Measurements from ENCODE around the gene NPL. TPM values are rescaled to one million over a fixed set of nuclear protein-coding genes. Genes with fewer than 3 reads are reported as not detected.
A peak's percentile ranks its signal among the peaks of the same experiment; 100 is the strongest.

Gene NPL
- total and polyA plus RNA-seq, 9 of the 15 experiments (the other 6 are each of a cell fraction or from before 2014, with no cell fraction given): 9.9 to 22.3 (median 14.2) TPM

DNA sequence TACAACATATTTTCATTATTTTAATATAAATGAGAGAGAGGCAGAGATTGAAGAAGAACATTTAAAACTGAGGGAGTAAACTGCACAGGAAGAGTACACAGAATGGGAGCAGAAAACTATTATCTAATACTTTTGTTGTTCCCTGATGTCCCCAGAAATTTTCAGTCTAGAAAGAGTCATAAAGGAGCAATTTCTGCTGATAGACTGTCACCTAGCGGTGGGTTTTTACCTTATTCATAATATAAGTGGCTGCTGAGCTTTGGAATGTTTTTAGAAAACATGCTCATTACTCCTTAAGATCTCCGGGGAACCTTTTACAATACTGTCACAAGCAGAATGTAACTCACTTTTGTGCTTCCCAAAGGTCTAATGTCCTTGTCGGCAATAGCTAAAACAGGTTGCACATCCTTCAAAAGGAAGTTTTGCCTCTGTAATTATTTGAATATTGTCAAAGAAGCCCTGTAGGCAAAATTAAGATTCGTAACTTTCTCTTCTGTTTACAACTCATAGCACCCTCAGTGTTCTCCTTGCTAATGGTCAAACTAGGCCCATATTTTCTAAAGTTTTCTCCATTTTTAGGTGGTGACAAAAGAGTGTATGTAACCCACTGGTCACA, 4.9 kb upstream of the NPL start (continued):
- TF ChIP-seq CEBPZ (IDR thresholded peaks at IDR 0.05; ENCODE audit: borderline replicate concordance, low read depth, low read length) (no peak), ARID2 (IDR thresholded peaks at IDR 0.05) (peak; percentile 33; the same call in 1 of the 2 replicates), NCOA6 (IDR thresholded peaks at IDR 0.05) (no peak), TCFL5 (CRISPR knock-in tag; conservative IDR thresholded peaks at IDR 0.05) (no peak), NCOA1 (IDR thresholded peaks at IDR 0.05; ENCODE audit: low read depth) (no peak), MCM2 (IDR thresholded peaks at IDR 0.05; ENCODE audit: low read depth) (no peak), ZNF764 (CRISPR knock-in tag; IDR thresholded peaks at IDR 0.05; ENCODE audit: low read depth) (no peak), CREB1 (IDR thresholded peaks at IDR 0.05) (no peak), CREB1 (CRISPR knock-in tag; IDR thresholded peaks at IDR 0.05) (no peak), ZNF780A (CRISPR knock-in tag; IDR thresholded peaks at IDR 0.05) (no peak), NFE2 (IDR thresholded peaks at IDR 0.05; ENCODE audit: low read depth) (0 out of 2 replicates have a peak, but pooled peaks have one; percentile 20), DDX20 (tag; IDR thresholded peaks at IDR 0.05; ENCODE audit: low read depth) (no peak), CTCF (IDR thresholded peaks at IDR 0.05 in 2 of 3, conservative IDR thresholded peaks at IDR 0.05 in 1 of 3; ENCODE audit: insufficient read depth in 2 of 3, low read depth in 1 of 3, low read length in 3 of 3) (peak; percentile 72 to 97 (median 73); a peak in 5 of 6 replicates), DACH1 (IDR thresholded peaks at IDR 0.05; ENCODE audit: partially characterized antibody) (no peak), MEF2D (tag; conservative IDR thresholded peaks at IDR 0.05; ENCODE audit: low read depth) (no peak), TBL1XR1 (IDR thresholded peaks at IDR 0.05; ENCODE audit: low read length in 2 of 2) (no peak), GATAD2B (IDR thresholded peaks at IDR 0.05; ENCODE audit: borderline replicate concordance) (0 out of 2 replicates have a peak, but pooled peaks have one; percentile 52), EP400 (IDR thresholded peaks at IDR 0.05) (no peak)
- TF ChIP-seq, protein P1, sequence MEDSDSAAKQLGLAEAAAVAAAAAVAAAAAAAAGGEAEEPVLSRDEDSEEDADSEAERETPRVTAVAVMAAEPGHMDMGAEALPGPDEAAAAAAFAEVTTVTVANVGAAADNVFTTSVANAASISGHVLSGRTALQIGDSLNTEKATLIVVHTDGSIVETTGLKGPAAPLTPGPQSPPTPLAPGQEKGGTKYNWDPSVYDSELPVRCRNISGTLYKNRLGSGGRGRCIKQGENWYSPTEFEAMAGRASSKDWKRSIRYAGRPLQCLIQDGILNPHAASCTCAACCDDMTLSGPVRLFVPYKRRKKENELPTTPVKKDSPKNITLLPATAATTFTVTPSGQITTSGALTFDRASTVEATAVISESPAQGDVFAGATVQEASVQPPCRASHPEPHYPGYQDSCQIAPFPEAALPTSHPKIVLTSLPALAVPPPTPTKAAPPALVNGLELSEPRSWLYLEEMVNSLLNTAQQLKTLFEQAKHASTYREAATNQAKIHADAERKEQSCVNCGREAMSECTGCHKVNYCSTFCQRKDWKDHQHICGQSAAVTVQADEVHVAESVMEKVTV (CRISPR knock-in tag; IDR thresholded peaks at IDR 0.05): peak; percentile 84
- TF ChIP-seq, protein P2, sequence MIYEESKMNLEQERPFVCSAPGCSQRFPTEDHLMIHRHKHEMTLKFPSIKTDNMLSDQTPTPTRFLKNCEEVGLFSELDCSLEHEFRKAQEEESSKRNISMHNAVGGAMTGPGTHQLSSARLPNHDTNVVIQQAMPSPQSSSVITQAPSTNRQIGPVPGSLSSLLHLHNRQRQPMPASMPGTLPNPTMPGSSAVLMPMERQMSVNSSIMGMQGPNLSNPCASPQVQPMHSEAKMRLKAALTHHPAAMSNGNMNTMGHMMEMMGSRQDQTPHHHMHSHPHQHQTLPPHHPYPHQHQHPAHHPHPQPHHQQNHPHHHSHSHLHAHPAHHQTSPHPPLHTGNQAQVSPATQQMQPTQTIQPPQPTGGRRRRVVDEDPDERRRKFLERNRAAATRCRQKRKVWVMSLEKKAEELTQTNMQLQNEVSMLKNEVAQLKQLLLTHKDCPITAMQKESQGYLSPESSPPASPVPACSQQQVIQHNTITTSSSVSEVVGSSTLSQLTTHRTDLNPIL (CRISPR knock-in tag; IDR thresholded peaks at IDR 0.05): no peak
- TF ChIP-seq, protein P3, sequence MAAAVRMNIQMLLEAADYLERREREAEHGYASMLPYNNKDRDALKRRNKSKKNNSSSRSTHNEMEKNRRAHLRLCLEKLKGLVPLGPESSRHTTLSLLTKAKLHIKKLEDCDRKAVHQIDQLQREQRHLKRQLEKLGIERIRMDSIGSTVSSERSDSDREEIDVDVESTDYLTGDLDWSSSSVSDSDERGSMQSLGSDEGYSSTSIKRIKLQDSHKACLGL (CRISPR knock-in tag; IDR thresholded peaks at IDR 0.05; ENCODE audit: borderline replicate concordance, poor library complexity, severe bottlenecking): no peak

Data from K562 (cell line).